GM21576 (cell line): ENCODE data around the gene RNU7-1.

Source experiments
- ATAC-seq: cut with Tn5 transposase; IDR thresholded peaks from one replicate; pipeline ENCODE4 v1.9.1; 2021; ENCODE audit warnings: mild to moderate bottlenecking, moderate library complexity; ENCODE audit not compliant: unreplicated experiment

RNU7-1 gene

DNA sequence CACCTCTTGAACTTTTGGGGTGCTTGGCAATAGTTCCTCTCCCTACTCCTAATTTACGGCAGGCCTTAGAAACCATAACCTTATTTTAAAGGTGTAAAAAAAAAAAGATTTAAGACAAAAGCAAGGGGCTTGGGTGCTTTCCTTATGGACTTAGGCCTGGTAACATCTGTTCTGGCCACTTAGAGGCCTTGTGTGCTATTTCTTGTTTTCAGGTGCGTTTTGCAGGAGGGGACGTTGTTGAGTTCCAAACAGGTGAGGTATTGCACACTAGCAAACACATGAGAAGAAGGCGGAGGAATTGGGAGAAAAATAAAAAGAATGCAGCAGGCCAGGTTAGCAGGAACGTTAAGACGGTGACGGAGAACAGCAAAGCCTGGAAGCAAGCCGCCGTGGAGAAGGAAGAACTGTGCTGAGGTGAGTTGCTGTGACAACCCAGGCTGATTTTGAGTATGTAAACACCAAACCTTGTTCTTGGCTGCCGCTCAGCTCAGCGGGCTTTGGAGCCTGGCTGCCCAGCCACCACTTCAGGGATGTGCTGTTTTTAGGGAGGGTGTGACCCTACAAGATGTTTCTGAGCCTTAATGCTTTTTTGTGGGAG, 44.4 kb downstream of the RNU7-1 start:
- no peak for ATAC-seq
